Smooth muscle cell (in vitro differentiated cells): ENCODE data around the gene RAP1A. TPM values are rescaled to one million over a fixed set of nuclear protein-coding genes. Genes with fewer than 3 reads are reported as not detected.

Source experiments
- DNase-seq: peaks from one replicate; lab custom pipeline; 2025; ENCODE audit not compliant: unreplicated experiment; lab: John Stamatoyannopoulos, UW
- H2AFZ ChIP-seq: fragments of 200-600 bp; sonication (generic); 2 replicates; pipeline ENCODE4 v1.6.0; 2016; ENCODE audit warnings: antibody characterized with exemption, low read depth, mild to moderate bottlenecking
- H3F3A ChIP-seq: fragments of 200-600 bp; sonication (generic); 2 replicates; pipeline ENCODE4 v1.6.0; 2017; ENCODE audit warnings: antibody characterized with exemption, low read depth
- H3K27ac ChIP-seq: fragments of 200-600 bp; sonication (generic); 2 replicates; pipeline ENCODE4 v1.5.1; 2016; ENCODE audit warnings: low read depth, mild to moderate bottlenecking
- H3K27me3 ChIP-seq: fragments of 200-600 bp; sonication (generic); 2 replicates; pipeline ENCODE4 v1.6.1; 2016; ENCODE audit warnings: low read depth, mild to moderate bottlenecking
- H3K36me3 ChIP-seq: fragments of 200-600 bp; sonication (generic); 2 replicates; pipeline ENCODE4 v1.5.1; 2016; ENCODE audit warnings: low read depth
- H3K4me1 ChIP-seq: fragments of 200-600 bp; sonication (generic); 2 replicates; pipeline ENCODE4 v1.5.1; 2016; ENCODE audit warnings: low read depth
- H3K4me2 ChIP-seq: fragments of 200-600 bp; sonication (generic); 2 replicates; pipeline ENCODE4 v1.6.0; 2016; ENCODE audit warnings: mild to moderate bottlenecking
- H3K4me3 ChIP-seq: fragments of 200-600 bp; sonication (generic); 2 replicates; pipeline ENCODE4 v1.5.1; 2016; ENCODE audit warnings: mild to moderate bottlenecking
- H3K79me2 ChIP-seq: fragments of 200-600 bp; sonication (generic); 2 replicates; pipeline ENCODE4 v1.6.0; 2016; ENCODE audit warnings: low read depth, mild to moderate bottlenecking
- H3K9ac ChIP-seq: fragments of 200-600 bp; sonication (generic); 2 replicates; pipeline ENCODE4 v1.6.0; 2016; ENCODE audit warnings: low read depth
- H3K9me3 ChIP-seq: fragments of 200-600 bp; sonication (generic); replicated peaks from 2 replicates; pipeline ENCODE4 v1.5.1; 2016; ENCODE audit warnings: low read depth
- H4K20me1 ChIP-seq: fragments of 200-600 bp; sonication (generic); 2 replicates; pipeline ENCODE4 v1.6.0; 2016; ENCODE audit warnings: low read depth
- CTCF ChIP-seq: fragments of 200-600 bp; sonication (generic); IDR thresholded peaks from 2 replicates; pipeline ENCODE4 v1.5.1; 2017; ENCODE audit warnings: borderline replicate concordance, mild to moderate bottlenecking, antibody characterized with exemption; ENCODE audit not compliant: insufficient read depth, poor library complexity, severe bottlenecking
- WGBS: methylation state at CpG from one replicate; pipeline ENCODE4 v1.1.7; 2016; ENCODE audit warnings: low lambda C conversion rate; 5-methylcytosine and 5-hydroxymethylcytosine counted together
- polyA plus RNA-seq: library from polyadenylated mRNA; unstranded; fragments of >200 nt; fragmentation: Nextera tagmentation; extraction: Ambion mirVana; gene quantifications from 2 replicates; pipeline ENCODE4 v1.2.1, GENCODE V29; 2016
- total RNA-seq: library from RNA; depleted of rRNA; stranded (reverse); fragments of >200 nt; gene quantifications from 2 replicates; pipeline ENCODE4 v1.2.3, GENCODE V29; 2014

Gene RAP1A
- total and polyA plus RNA-seq, 2 experiments from 2014 or later, result 36.8 to 64.9 TPM

GRCh38 chr1:111729946-111730681 is 110.5 kb downstream of the RAP1A start:
- 76% methylated on average over 7 of the region's 7 CpGs for WGBS
- no peak overlapping the region for H3K27ac ChIP-seq

DNA sequence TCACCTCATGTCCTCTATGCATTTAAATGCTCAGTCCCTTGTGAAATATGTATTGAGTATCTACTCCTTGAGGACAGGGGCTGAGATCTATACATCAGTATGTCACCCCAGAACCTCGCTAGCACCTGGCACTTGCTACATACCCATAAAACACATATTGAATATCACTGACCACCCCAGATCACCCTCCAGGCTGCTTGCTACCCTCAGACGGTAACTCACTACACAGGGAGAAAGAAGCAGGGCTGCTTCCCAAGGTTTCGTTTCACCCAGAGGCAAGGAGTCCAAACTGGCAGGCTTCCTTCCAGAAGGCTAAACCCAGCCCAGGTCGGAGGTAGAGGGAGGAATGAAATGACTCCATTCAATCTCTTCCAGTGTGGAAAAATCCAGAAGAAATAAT is 111.1 kb downstream of the RAP1A start:
- Histone ChIP-seq H3K36me3 (no peaks in the 10 kb centered on the region), H3K4me1 (peaks cover 4% of the 10 kb centered on the region), H3K79me2 (no peaks in the 10 kb centered on the region), H3K27me3 (no peaks in the 10 kb centered on the region), H3K9ac (no peak overlapping the region), H3K4me2 (no peak overlapping the region), H4K20me1 (peaks cover 20% of the 10 kb centered on the region), H3K9me3 (no peaks in the 10 kb centered on the region), H3K4me3 (no peak overlapping the region), H3F3A (no peaks in the 10 kb centered on the region), H2AFZ (no peak overlapping the region), H3K27ac (no peak overlapping the region)
- no peak for TF ChIP-seq CTCF
- WGBS, result 91% methylated on average over 4 of the region's 4 CpGs
- no peak for DNase-seq

More at GRCh38 chr1:111729946-111730681, 110.5 kb downstream of the RAP1A start:
- no peaks in the 10 kb centered on the region for H3K36me3 ChIP-seq
- no peaks in the 10 kb centered on the region for H3K79me2 ChIP-seq
- TF ChIP-seq CTCF, result no peak
- no peak overlapping the region for H3K4me3 ChIP-seq
- H3K9ac ChIP-seq, result no peak overlapping the region
- no peak overlapping the region for H2AFZ ChIP-seq
- no peaks in the 10 kb centered on the region for H3K9me3 ChIP-seq
- no peaks in the 10 kb centered on the region for H3F3A ChIP-seq
- peaks cover 20% of the 10 kb centered on the region for H4K20me1 ChIP-seq
- peaks cover 4% of the 10 kb centered on the region for H3K4me1 ChIP-seq
- no peak overlapping the region for H3K4me2 ChIP-seq
- no peak for DNase-seq
- H3K27me3 ChIP-seq, result no peaks in the 10 kb centered on the region

GRCh38 chr1:111731956-111732355 is 112.4 kb downstream of the RAP1A start:
- TF ChIP-seq CTCF, result no peak
- no peak for DNase-seq
- no peaks in the 10 kb centered on the region for H3K79me2 ChIP-seq

GRCh38 chr1:111732718-111733117 is 113.1 kb downstream of the RAP1A start:
- peaks cover 4% of the 10 kb centered on the region for H3F3A ChIP-seq
- H3K4me2 ChIP-seq, result no peak overlapping the region
- no peak overlapping the region for H3K4me3 ChIP-seq
- H3K36me3 ChIP-seq, result no peaks in the 10 kb centered on the region
- 92% methylated on average over 7 of the region's 7 CpGs for WGBS
- H3K79me2 ChIP-seq, result no peaks in the 10 kb centered on the region
- H4K20me1 ChIP-seq, result peaks cover 23% of the 10 kb centered on the region
- TF ChIP-seq CTCF, result no peak
- no peaks in the 10 kb centered on the region for H3K9me3 ChIP-seq
- peaks cover 17% of the 10 kb centered on the region for H3K4me1 ChIP-seq
- no peak for DNase-seq
- H2AFZ ChIP-seq, result no peak overlapping the region
- H3K27me3 ChIP-seq, result no peaks in the 10 kb centered on the region
- no peak overlapping the region for H3K27ac ChIP-seq
- no peak overlapping the region for H3K9ac ChIP-seq

More at GRCh38 chr1:111731956-111732355, 112.4 kb downstream of the RAP1A start:
- no peak overlapping the region for H3K4me2 ChIP-seq
- no peaks in the 10 kb centered on the region for H3K36me3 ChIP-seq
- H3F3A ChIP-seq, result no peaks in the 10 kb centered on the region
- H3K27ac ChIP-seq, result no peak overlapping the region
- no peak overlapping the region for H3K4me3 ChIP-seq
- no peak overlapping the region for H2AFZ ChIP-seq
- peaks cover 20% of the 10 kb centered on the region for H4K20me1 ChIP-seq
- H3K9me3 ChIP-seq, result no peaks in the 10 kb centered on the region
- no peak overlapping the region for H3K9ac ChIP-seq
- H3K27me3 ChIP-seq, result no peaks in the 10 kb centered on the region
- WGBS, result 81% methylated on average over 6 of the region's 6 CpGs
- peaks cover 12% of the 10 kb centered on the region for H3K4me1 ChIP-seq
